Suppressor macrophage treated with lipopolysaccharide for 4 hours (primary cell): ENCODE measurements around the gene WASL.
"Not testable (repeated sequence)": the region's sequence is repeated elsewhere in the genome, so short reads cannot be mapped to it uniquely, and the experiment has no call there.

Experiments used
- DNase-seq: peaks from one replicate; pipeline ENCODE4 v3.0.0-alpha.2; 2020

Gene WASL

GRCh38 chr7:123768493-123768892, 19.7 kb upstream of the WASL start:
- DNase-seq: no peak

GRCh38 chr7:123763191-123763661, 14.4 kb upstream of the WASL start:
- no peak for DNase-seq

- DNase-seq: no peak
Measured at GRCh38 chr7:123761729-123762128, 12.9 kb upstream of the WASL start.

- no peak for DNase-seq
Measured at GRCh38 chr7:123757095-123757494, 8.3 kb upstream of the WASL start.

GRCh38 chr7:123755338-123755737, 6.5 kb upstream of the WASL start:
- DNase-seq: no peak

- DNase-seq: peak; percentile 88
Measured at GRCh38 chr7:123754271-123754871, 5.6 kb upstream of the WASL start.

- DNase-seq: no peak
Measured at GRCh38 chr7:123752534-123752933, 3.7 kb upstream of the WASL start.

- DNase-seq: peak; percentile 40
Measured at GRCh38 chr7:123751821-123752220, 3.0 kb upstream of the WASL start.

- no peak for DNase-seq
Measured at GRCh38 chr7:123750389-123751230, 1.8 kb upstream of the WASL start.

- DNase-seq: peak; percentile 88
Measured at GRCh38 chr7:123749537-123749857, 694 bp upstream of the WASL start.

- DNase-seq: no peak
Measured at GRCh38 chr7:123748171-123748733, 551 bp downstream of the WASL start.

- peak; percentile 82 for DNase-seq
Measured at GRCh38 chr7:123747620-123748141, 1.1 kb downstream of the WASL start.

GRCh38 chr7:123746931-123747488, 1.8 kb downstream of the WASL start:
- DNase-seq: peak; percentile 29

GRCh38 chr7:123746055-123746454, 2.7 kb downstream of the WASL start:
- no peak for DNase-seq

- no peak for DNase-seq
Measured at GRCh38 chr7:123745437-123745836, 3.4 kb downstream of the WASL start.

- no peak for DNase-seq
Measured at GRCh38 chr7:123744416-123744815, 4.4 kb downstream of the WASL start.

- DNase-seq: no peak
Measured at GRCh38 chr7:123741940-123742339, 6.9 kb downstream of the WASL start.

- no peak for DNase-seq
Measured at GRCh38 chr7:123738808-123739207, 10.0 kb downstream of the WASL start.

- no peak for DNase-seq
Measured at GRCh38 chr7:123738356-123738755, 10.4 kb downstream of the WASL start.

- DNase-seq: not testable (repeated sequence)
Measured at GRCh38 chr7:123737168-123737674, 11.6 kb downstream of the WASL start.

GRCh38 chr7:123735539-123735938, 13.3 kb downstream of the WASL start:
- no peak for DNase-seq

GRCh38 chr7:123734498-123734897, 14.3 kb downstream of the WASL start:
- DNase-seq: no peak

GRCh38 chr7:123732413-123733091, 16.3 kb downstream of the WASL start:
- no peak for DNase-seq
